ENCODE measurements around the gene CCN2. TPM values are rescaled to one million over a fixed set of nuclear protein-coding genes. Genes with fewer than 3 reads are reported as not detected.

Gene CCN2
- total RNA-seq, 4 donors from 2014 or later, result 8.9 to 110 (median 25.9) TPM

DNA sequence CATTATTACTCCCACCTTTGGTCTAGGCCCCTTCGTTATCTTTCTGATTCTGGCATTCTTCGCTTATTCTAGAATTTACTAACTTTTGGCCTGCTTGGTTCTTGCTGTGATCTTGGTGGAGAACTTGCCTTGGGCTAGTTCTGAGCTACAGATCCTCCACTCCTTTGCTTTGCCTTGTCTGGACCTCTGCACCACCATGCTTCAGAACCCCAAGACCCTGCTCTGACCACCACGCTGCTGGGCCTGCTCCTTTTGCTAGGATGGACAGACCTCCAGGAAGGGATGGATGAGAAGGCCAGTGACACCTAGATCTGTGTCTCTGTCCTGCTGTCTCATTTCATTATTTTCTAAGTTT, 30.4 kb upstream of the CCN2 start:
- Histone ChIP-seq H3K4me1 (peaks cover 0 to 18% (median 0%) of the 10 kb centered on the region in 3 donors), H3K36me3 (no peaks in the 10 kb centered on the region), H3K27me3 (no peaks in the 10 kb centered on the region), H3K9me3 (no peaks in the 10 kb centered on the region), H3K4me3 (no peak overlapping the region), H3K27ac (no peak overlapping the region)
- TF ChIP-seq POLR2A (IDR thresholded peaks at IDR 0.05), result no peak
- TF ChIP-seq, protein P1, sequence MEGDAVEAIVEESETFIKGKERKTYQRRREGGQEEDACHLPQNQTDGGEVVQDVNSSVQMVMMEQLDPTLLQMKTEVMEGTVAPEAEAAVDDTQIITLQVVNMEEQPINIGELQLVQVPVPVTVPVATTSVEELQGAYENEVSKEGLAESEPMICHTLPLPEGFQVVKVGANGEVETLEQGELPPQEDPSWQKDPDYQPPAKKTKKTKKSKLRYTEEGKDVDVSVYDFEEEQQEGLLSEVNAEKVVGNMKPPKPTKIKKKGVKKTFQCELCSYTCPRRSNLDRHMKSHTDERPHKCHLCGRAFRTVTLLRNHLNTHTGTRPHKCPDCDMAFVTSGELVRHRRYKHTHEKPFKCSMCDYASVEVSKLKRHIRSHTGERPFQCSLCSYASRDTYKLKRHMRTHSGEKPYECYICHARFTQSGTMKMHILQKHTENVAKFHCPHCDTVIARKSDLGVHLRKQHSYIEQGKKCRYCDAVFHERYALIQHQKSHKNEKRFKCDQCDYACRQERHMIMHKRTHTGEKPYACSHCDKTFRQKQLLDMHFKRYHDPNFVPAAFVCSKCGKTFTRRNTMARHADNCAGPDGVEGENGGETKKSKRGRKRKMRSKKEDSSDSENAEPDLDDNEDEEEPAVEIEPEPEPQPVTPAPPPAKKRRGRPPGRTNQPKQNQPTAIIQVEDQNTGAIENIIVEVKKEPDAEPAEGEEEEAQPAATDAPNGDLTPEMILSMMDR (IDR thresholded peaks at IDR 0.05), result no peak
- no peak for DNase-seq
- intact Hi-C loops (cut with DNase I), result no loop called here
- 89 to 94% methylated on average over 3 of the region's 3 CpGs for WGBS, 2 donors

DNA sequence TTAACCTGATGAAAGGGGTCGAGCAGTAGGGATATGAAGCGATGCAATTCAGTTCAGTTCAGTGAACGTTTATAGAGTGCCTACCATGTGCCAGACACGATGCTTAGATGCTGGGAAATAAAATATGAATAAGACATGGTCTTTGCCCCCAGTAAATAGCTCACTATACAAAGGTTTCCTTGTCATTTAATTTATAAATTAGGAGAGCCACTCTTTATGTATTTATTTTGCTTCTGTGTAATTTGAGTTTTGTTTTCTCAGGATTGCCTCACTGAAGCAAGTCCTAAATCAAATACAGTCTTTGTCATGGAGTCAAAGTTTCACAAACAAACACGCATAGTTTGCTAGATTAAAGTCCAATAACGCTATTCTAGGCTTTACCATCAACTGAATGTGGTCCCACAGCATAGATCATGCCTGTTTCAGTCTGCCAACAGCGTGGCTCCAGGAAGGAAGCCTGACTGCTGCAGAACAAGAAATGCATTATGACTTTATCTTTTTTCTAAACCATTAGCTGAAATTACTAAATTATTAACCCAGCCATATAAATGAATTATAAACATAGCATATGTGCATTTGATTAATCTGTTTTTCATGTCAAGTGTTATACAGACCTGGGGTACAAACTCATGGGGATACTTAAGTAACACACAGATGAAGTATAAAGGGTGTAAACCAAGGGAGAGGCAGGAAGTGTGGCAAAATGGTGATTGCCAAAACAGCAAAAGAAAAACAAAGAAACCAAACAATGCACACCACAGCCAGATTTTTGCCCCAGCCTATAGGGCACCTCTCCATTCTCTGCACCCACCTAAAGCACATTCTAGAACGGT, 29.8 kb upstream of the CCN2 start:
- Histone ChIP-seq H3K9me3 (no peaks in the 10 kb centered on the region), H3K27ac (no peak overlapping the region), H3K36me3 (no peaks in the 10 kb centered on the region), H3K4me3 (no peak overlapping the region), H3K27me3 (no peaks in the 10 kb centered on the region), H3K4me1 (peaks cover 0 to 18% (median 0%) of the 10 kb centered on the region in 3 donors)
- 47 to 57% methylated on average over 8 of the region's 8 CpGs for WGBS, 2 donors
- intact Hi-C loops (cut with DNase I), result no loop called here
- no peak for TF ChIP-seq POLR2A (IDR thresholded peaks at IDR 0.05)
- TF ChIP-seq, protein P1 (IDR thresholded peaks at IDR 0.05), result no peak
- no peak for DNase-seq

DNA sequence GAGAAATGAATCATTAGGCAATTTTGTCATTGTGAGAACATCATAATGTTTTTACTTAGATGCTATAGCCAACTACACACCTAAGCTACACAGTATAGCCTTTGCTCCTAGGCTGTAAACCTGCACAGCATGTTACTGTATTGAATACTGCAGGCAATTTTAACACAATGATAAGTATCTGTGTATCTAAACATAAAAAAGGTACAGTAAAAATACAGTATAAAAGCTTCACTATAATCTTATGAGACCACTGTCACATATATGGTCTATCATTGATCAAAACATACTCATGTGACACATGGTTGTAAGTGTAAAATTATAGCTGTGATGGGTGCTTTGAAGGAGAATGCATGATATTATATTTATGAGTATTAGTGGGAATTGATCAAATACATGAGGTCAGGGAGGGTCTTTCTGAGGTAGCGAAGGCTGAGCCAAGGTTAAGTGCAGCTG, 29.2 kb upstream of the CCN2 start:
- WGBS, 2 donors, result 94 to 100% methylated on average over 1 of the region's 1 CpG
- TF ChIP-seq POLR2A (IDR thresholded peaks at IDR 0.05), result no peak
- TF ChIP-seq, protein P1 (IDR thresholded peaks at IDR 0.05), result no peak
- H3K9me3 ChIP-seq, result no peaks in the 10 kb centered on the region
- no peaks in the 10 kb centered on the region for H3K36me3 ChIP-seq
- H3K4me3 ChIP-seq, result no peak overlapping the region
- H3K27me3 ChIP-seq, result no peaks in the 10 kb centered on the region
- intact Hi-C loops (cut with DNase I), result no loop called here
- H3K4me1 ChIP-seq, result peaks cover 0 to 18% (median 0%) of the 10 kb centered on the region in 3 donors
- no peak overlapping the region for H3K27ac ChIP-seq
- no peak for DNase-seq

DNA sequence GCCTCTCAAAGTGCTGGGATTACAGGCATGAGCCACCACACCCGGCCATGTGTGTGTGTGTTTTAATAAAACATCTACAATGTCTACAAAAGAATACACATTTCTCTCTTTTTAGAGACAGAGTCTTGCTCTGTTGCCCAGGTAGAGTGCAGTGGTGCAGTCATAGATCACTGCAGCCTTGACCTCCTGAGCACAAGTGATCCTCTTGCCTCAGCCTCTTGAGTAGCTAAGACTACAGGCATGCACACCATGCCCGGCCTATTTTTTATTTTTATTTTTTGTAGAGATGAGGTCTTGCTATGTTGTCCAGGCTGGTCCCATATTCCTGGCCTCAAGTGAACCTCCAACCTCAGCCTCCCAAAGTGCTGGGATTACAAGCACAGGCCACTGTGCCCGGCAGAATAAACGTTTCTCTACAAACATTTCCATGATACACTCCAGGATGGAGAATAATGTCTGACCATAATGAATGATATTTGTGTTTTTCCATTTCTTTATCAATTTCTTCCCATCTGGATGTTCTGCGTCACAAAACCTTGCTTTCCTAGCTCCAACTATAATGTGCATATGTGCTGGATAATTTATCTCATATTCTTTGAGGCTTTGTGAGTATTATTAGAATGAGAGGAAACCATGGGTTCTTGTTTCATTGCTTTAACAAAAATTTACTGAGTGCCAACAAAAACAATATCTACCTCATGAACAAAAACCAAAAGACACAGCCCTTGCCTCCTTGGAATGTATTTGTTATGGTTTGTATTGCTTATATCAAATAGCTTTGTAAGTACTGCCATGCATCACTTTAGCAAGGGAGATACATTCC, 28.6 kb upstream of the CCN2 start:
- DNase-seq, result no peak
- TF ChIP-seq, protein P1 (IDR thresholded peaks at IDR 0.05), result no peak
- TF ChIP-seq POLR2A (IDR thresholded peaks at IDR 0.05), result no peak
- H3K27me3 ChIP-seq, result no peaks in the 10 kb centered on the region
- intact Hi-C loops (cut with DNase I), result no loop called here
- no peaks in the 10 kb centered on the region for H3K9me3 ChIP-seq
- H3K36me3 ChIP-seq, result no peaks in the 10 kb centered on the region
- 72 to 76% methylated on average over 5 of the region's 5 CpGs for WGBS, 2 donors
- H3K4me1 ChIP-seq, result peaks cover 0 to 18% (median 0%) of the 10 kb centered on the region in 3 donors
- no peak overlapping the region for H3K4me3 ChIP-seq
- no peak overlapping the region for H3K27ac ChIP-seq

DNA sequence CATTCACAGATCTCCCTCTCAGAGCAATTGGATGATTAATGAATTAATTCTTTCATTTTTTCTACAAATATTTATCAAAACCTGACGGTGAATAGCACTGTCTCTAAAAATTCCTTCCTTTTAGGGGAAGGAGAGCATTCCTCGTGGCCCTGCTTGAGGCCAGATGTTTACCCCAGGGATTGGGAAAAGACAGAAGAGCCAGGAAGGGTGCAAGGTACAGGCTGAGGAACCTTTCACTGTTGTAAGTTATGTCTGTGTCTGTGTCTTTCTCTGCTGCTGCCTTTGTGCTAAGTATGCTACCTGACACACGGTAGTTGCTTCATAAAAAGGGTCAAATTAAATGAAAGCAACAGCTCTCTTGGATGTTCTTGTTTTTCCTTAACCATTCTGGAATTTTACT, 27.4 kb upstream of the CCN2 start:
- Histone ChIP-seq H3K4me1 (peaks cover 0 to 18% (median 0%) of the 10 kb centered on the region in 3 donors), H3K36me3 (no peaks in the 10 kb centered on the region), H3K27me3 (no peaks in the 10 kb centered on the region), H3K9me3 (no peaks in the 10 kb centered on the region), H3K4me3 (no peak overlapping the region), H3K27ac (peak overlapping the region in 1 of 4 donors; percentile 2)
- no peak for DNase-seq
- WGBS, 2 donors, result 48 to 66% methylated on average over 3 of the region's 3 CpGs
- intact Hi-C loops (cut with DNase I), result no loop called here
- TF ChIP-seq, protein P1 (IDR thresholded peaks at IDR 0.05), result no peak
- TF ChIP-seq POLR2A (IDR thresholded peaks at IDR 0.05), result no peak
